NCI-H1105 treated with DMSO at 0.1 percent for 48 hours (cell line): ENCODE results near the gene KIF26A.

ENCODE experiments used
- DNase-seq: peaks from one replicate; lab custom pipeline; 2025; lab: John Stamatoyannopoulos, UW

The KIF26A gene

DNA sequence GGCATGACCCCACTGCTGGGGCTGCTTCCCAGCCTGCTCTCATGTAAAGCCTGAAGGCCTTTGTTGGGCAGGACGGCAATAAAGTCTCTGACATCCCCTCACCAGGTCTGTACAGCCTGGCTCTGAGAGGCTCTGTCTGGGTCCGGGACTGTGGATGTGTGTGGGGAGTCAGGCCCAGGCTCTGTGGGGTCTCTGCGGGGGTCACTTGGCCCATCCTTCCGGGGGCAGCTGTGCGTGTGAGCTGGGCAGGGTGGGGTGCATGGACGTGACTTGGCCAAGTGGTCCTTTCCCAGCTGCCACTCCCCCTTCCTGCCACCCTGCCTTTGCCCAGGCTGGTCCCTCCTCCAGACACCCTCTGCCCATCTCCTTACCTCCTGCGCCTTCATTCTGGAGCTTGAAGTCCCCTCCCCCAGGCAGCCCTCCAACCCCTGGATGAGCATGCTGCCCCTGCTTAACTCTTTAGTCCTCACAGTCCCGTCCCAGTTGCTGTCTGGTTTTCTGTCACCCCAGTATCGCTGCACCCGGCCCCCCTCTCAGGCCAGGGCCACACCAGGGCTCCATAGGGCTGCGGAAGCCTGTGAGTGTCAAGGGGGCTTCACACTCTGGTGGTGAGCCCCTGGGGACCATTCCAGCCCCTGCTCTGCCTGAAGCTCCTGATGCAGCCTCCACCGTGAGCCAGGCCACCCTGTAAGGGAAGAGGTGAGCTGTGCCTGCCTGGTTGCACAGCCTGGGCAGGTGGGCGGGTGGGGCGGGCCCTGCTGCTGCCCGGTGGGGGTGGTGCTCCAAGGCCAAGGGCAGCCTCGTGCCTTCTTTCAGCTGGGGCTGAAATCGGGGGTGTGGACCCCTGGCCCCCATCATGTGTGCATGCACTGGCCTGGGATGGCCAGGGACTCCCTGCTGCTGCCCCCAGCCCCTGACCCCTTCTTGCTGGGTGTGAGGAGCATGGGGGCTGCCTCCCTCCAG lies 25.5 kb upstream of the KIF26A start:
- DNase-seq: no peak

DNA sequence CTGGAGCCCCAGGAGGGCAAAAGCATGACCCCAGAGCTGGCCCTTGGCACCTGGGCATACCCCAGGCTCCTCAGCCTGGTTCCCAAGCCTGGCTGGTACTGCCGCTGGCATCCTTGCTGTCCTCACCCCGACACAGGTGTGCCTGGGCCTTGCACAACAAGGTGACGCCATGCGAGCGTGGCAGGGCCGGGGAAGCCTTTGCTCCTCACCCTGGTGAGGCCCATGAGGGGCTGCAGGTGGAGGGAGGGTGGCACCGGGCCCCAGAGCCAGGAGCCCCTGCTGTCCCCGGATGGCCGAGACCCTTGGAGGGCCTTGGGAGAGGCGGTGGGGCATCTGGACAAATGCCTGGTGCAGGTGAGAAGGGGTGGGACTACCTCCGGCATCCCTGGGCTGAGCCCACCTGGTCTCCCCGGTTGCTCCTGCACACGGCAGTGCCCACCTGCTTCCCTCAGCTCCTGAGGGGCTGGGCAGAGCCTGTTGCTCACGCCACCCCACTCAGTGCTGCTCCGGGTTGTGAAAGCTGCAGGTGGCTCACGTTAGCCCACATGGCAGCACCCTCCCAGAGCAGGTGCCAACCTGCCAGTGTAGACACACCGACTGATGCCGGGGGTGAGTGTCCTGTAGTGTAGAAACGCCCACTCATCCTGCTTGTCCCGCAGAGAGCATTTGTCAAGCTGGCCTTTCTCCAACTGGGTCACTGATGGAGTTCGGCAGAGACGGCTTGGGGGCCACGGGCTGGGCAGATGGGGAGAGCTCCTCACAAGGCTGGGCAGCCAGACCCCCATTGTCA lies 24.6 kb upstream of the KIF26A start:
- no peak for DNase-seq

DNA sequence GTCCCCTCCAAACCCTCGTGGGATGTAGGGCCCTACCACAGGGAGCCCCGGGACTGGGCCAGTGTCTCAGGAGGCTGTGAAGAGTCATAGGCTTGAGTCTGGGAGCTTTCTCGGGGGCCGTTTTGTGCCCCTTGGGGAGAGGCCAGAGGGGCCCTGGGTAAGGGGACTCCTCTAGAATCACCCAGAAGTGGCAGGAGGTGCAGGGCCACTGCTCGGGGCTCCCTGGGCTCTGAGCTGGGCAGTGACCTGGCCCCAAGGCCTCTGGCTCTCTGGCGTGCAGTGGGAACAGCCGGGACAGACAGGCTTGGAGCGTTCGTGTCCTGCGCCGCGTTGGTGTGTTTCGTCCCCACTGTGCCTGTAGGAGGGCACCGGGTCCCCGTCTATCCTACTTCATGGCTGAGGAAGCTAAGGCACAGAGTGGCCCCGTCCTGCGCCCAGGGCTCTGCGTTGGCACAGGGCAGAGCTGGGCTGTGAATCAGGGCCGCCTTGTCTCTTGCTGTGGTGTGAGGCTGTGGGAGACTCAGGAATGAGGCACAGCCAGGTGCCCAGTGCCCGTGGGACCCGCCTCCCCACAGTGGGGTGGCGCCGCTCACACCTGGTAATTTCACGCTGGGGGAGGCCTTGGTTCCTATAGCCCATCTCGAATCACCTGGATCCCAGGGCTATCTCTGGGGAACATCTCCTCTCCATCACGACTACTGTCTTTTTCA lies 23.8 kb upstream of the KIF26A start:
- no peak for DNase-seq

DNA sequence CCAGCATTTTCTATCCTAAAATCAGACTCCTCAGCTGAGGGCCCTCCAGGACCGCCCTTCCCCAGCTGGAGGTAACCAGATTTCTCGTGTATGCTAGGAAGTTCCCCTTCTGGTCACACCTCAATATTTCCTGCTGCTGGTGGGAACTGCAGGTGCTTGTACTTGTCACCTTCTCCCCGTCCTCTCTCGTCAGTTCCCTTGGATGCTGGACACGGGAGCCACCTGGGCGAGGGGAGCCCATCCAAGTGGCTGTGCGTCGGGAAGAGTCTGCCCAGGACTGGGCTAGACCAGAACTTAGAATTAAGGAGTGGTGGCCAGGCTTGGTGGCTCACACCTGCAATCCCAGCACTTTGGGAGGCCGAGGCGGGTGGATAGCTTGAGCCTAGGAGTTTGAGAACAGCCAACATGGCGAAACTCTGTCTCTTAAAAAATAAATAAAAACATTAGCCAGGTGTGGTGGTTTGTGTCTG lies 23.2 kb upstream of the KIF26A start:
- DNase-seq: no peak

GRCh38 chr14:104115691-104116287 lies 22.6 kb upstream of the KIF26A start:
- no peak for DNase-seq

GRCh38 chr14:104116288-104116755 lies 22.1 kb upstream of the KIF26A start:
- no peak for DNase-seq

DNA sequence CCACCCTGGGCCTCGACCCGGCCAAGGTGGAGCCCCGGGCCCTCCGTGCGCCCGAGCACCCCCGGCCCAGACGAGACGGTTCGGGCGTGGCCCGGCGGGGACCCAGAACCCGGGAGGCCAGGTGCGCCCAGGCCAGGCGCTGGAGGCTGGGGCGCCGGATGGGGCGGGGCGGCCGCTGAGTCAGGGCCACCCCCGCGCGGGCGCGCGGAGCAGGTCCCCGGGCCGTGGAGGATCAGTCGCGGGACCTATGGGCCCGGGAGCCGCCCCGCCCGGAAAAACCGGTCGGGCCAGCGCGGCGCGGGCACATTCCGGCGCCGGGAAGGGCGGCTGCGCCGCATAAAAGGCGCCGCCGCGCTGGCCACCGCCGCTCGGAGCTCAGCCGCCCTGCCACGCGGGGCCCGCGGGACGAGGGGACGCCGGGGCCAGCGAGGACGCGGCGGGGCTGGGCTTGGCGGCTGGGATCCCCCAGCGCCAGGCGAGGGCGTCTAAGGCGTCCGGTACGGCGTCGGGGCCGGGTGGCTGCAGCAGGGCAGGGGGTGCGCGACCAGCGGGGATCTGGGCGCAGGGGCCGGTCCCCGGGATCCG lies 21.5 kb upstream of the KIF26A start:
- DNase-seq: no peak

- DNase-seq: no peak
Measured at GRCh38 chr14:104117341-104118005, 20.9 kb upstream of the KIF26A start.

GRCh38 chr14:104118006-104118844 lies 20.2 kb upstream of the KIF26A start:
- no peak for DNase-seq

- no peak for DNase-seq
Measured at GRCh38 chr14:104119119-104119487, 19.3 kb upstream of the KIF26A start.

DNA sequence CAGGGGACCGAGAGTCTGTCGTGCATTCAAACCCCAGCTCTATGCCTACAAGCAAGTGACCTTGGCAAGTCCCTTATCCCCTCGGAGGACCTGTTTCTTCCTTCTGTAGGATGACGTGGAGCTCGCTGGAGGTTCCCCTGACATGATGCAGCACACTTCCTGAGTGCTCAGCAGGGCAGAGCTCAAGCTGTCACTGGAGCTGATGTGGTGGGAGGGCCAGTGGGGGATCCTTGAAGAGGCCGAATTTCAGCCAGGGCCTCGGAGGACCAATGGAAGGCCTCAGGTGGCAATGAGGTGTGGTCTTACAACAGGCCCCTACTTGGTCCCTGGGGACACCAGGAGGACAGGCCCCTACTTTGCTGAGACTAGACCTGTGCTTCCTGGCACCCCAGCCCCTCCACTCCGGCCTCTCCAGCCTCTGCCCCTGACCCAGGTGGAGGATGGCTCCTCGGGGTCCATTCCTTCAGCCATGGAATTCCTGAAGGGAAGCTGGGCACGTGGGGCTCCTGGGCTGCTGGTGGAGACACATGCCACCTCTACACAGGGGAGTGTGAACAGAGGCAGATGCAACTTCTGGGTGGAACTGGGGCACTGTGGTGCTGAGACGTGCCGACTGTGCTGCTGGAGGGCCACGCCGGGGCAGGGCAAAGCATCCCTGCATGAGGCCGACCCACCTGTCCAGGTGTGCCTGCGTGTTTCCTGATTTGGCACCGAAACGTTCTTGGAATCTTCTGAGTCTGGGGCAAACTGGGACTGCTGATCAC lies 18.7 kb upstream of the KIF26A start:
- DNase-seq: no peak

DNA sequence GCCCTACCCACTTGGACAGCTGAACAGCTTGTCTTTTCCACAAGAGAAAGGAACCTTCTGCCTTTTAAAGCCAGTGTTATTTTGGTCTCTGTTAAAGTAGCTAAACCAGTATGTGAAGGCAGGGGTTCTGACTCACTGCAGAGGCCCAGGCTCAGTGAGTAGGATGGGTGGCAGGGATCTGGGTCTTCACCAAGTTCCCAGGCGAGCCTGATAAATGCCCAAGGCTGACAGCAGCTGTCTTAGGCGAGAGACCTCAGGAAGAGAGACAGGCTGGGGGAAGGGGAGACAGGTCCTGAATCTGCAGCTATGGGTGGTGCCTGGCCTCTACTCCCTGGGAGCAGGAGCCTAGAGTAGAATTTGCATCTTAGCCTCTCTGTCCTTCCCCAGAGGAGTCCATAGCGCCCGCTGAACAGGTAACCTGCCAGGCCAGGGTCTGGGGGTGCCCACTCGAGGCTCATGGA lies 18.1 kb upstream of the KIF26A start:
- no peak for DNase-seq

- no peak for DNase-seq
Measured at GRCh38 chr14:104121142-104121541, 17.2 kb upstream of the KIF26A start.

DNA sequence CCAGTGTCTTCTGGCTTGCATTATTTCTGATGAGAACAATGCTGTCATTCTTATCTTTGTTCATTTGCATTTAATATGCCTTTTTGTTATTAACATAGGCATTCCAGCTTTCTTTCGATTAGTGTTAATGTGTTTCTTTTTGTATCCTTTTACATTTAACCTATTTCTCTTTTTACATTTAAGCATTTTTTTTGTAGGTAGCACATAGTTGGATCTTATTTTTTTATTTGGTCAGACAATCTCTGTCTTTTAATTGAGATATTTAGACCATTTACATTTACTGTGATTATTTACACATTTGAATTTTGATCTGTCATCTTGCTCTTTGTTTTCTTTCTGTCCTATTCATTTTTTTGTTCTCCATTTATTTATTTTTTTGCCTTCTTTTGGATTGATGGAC lies 14.5 kb upstream of the KIF26A start:
- DNase-seq: no peak

GRCh38 chr14:104125011-104125410 lies 13.4 kb upstream of the KIF26A start:
- no peak for DNase-seq

DNA sequence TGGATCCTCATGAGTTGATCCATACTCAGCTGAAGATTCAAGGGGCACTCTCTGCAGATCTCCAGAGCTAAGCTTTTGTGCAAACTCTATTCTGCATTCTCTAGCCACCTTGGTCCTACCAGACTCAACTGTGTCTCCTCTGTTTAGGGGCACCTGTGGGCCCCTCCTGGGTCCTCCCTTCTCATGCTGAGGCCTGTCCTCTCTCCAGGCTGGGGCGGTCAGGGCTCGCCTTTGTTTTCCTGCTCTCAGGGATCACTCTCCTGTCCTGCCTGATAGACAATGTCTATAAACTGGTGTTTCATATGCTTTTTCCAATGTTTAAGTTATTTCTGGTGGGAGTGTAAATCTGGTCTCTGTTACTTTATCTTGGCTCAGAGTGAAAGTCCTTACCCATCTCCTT lies 11.6 kb upstream of the KIF26A start:
- DNase-seq: no peak

- no peak for DNase-seq
Measured at GRCh38 chr14:104128981-104129380, 9.4 kb upstream of the KIF26A start.

DNA sequence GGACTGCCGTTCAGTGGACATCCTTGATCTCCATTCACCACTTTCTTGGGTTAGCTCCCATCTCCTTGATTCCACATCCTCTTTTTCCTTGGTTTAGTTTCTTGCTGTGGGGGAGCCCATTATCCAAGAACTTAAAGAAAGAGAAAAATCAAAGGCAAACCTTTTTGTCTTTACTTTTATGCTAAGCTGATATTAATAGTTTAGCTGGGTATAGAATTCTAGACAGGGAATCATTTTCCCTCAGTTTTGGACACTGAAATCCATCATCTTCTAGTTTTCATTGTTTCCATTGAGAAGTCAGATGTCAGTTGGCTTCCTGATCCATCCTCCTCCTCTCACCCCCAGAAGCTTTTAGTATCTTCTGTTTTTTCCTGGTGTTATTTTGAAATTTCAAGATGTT lies 8.8 kb upstream of the KIF26A start:
- no peak for DNase-seq
